ENCODE data around the gene UBE2C.

GRCh38 chr20:45857114-45857881 is 44.9 kb downstream of the UBE2C start, which contains the start of the genes ACOT8 and ZSWIM3:
- TF ChIP-seq CTCF (conservative IDR thresholded peaks at IDR 0.05; ENCODE audit: low read depth, low read length): no peak
- no peak for TF ChIP-seq EZH2 (IDR thresholded peaks at IDR 0.05; ENCODE audit: borderline replicate concordance, low read depth, low read length, poor library complexity, severe bottlenecking)

Data from A673 (cell line).